SHP77 (cell line): Measurements from ENCODE around the gene LRRC45.
A peak's percentile ranks its signal among the peaks of the same experiment; 100 is the strongest.
"Not testable (repeated sequence)": the region's sequence is repeated elsewhere in the genome, so short reads cannot be mapped to it uniquely, and the experiment has no call there.

Source experiments
- DNase-seq, 2 experiments: peaks; one replicate each; lab custom pipeline; 2025; lab: John Stamatoyannopoulos, UW

Gene LRRC45

GRCh38 chr17:82035488-82035887 is 12.4 kb downstream of the LRRC45 start:
- DNase-seq, result no peak

- no peak for DNase-seq
Observed at GRCh38 chr17:82035956-82036633, 13.0 kb downstream of the LRRC45 start.

GRCh38 chr17:82036634-82037091 is 13.6 kb downstream of the LRRC45 start:
- DNase-seq, result no peak

- DNase-seq, result peak; percentile 98 to 99
Observed at GRCh38 chr17:82037092-82037888, 14.2 kb downstream of the LRRC45 start, which contains the start of gene DCXR. TSS of gene DCXR (minus strand) at chr17:82037697. CDS start at chr17:82037682, 15 bp downstream.

GRCh38 chr17:82037889-82038195 is 14.7 kb downstream of the LRRC45 start:
- no peak for DNase-seq

- DNase-seq, result not testable (repeated sequence)
Observed at GRCh38 chr17:82038796-82039409, 15.8 kb downstream of the LRRC45 start.

GRCh38 chr17:82039695-82040299 is 16.7 kb downstream of the LRRC45 start:
- DNase-seq, result no peak

GRCh38 chr17:82041144-82041814 is 18.2 kb downstream of the LRRC45 start:
- DNase-seq, result no peak

- no peak for DNase-seq
Observed at GRCh38 chr17:82042649-82043048, 19.5 kb downstream of the LRRC45 start.

GRCh38 chr17:82043507-82043906 is 20.4 kb downstream of the LRRC45 start:
- no peak for DNase-seq

GRCh38 chr17:82045936-82046484 is 22.9 kb downstream of the LRRC45 start:
- DNase-seq, result no peak

GRCh38 chr17:82046903-82047302 is 23.8 kb downstream of the LRRC45 start:
- no peak for DNase-seq

GRCh38 chr17:82047379-82047778 is 24.3 kb downstream of the LRRC45 start:
- DNase-seq, result no peak

- no peak for DNase-seq
Observed at GRCh38 chr17:82047914-82048570, 24.9 kb downstream of the LRRC45 start.

GRCh38 chr17:82048571-82048971 is 25.5 kb downstream of the LRRC45 start:
- DNase-seq, result no peak

GRCh38 chr17:82049106-82049505 is 26.0 kb downstream of the LRRC45 start:
- no peak for DNase-seq

GRCh38 chr17:82049521-82049971 is 26.4 kb downstream of the LRRC45 start:
- DNase-seq, result no peak

GRCh38 chr17:82050152-82050760 is 27.2 kb downstream of the LRRC45 start:
- no peak for DNase-seq

- DNase-seq, result no peak
Observed at GRCh38 chr17:82050761-82051641, 27.9 kb downstream of the LRRC45 start.
